OCI-M2 (cell line): ENCODE data around the gene VPS4B.
"Not testable (repeated sequence)": the region's sequence is repeated elsewhere in the genome, so short reads cannot be mapped to it uniquely, and the experiment has no call there.

Experiments
- DNase-seq: peaks from one replicate; lab custom pipeline; 2025; ENCODE audit not compliant: unreplicated experiment; lab: John Stamatoyannopoulos, UW

Gene VPS4B

DNA sequence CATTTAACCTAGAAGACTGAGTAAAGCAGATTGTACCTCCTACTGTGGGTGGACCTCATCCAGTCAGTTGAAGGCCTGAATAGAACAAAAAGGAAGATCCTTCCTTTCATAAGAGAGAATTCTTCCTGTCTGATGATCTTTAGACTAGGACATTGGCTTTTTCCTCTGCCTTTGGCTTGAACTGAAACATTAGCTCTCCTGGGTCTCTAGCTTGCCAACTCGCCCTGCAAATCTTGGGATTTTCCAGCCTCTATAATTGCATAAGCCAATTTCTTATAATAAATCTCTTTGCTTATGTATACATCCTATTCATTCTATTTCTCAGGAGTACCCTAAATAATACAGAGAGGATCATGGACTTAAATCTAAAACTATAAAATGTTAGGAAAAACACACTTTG lies 49.1 kb downstream of the VPS4B start:
- DNase-seq: no peak

DNA sequence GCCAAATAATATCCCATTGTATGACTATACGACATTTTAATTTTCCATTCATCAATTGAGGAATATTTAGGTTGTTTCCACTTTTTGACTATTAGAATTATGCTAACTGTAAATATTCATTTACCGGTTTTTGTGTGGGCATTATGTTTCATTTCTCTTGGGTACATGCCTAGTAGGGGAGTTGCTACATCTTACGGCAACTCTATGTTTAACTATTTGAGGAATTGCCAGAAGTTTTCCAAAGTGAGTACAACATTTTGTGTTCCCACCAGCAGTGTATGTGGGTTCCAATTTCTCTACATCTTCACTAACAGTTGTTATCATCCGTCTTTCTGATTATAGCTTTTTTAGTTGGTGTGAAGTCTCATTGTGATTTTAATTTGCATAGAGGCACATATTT lies 53.7 kb downstream of the VPS4B start:
- no peak for DNase-seq

DNA sequence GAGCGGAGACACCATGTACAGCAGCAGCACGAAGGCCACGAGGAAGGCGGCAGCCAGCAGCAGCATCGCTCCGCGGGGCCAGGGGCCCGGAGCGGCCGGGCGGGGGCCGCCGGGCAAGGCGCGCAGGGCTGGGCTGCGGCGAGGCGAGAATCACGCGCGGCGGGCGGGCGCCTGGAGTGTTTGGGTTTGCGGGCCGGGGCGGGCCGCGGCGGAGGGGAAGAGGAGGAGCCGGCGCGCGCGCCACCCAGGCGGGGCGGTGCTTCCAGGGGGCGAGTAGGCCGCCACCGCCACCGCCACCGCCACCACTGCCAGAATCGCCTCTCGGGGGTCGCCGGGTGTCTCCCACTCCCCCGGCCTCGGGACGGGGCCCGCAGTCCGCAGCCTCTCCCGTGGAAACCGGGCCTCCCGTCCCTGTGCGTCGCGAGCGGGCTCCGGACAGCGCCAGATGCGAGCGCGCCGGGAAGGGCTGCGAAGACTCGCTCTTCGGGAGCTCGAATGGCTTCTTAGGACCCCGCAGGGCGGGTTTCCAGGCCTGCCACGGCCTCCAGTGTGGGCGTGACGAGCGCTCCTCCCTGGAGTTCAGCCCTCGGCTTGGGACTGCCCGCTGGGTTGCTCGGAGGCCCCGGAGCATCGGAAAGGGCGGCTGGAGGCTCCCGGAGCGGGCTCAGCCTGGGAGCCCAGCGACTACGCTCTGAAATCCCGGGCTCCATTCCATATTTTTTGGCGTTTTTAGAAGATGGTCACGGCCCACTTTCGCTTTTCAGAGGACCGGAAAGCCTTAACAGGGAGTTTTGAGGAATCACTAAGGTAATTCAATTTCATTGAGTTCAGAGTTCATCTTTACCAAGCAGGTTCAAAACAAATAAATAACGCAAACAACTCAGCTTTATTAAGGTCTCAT lies 55.0 kb downstream of the VPS4B start, which contains the start of gene KDSR:
TSS of gene KDSR (minus strand) at position 154 of the 901 bp plus-strand sequence. CDS start at position 66, 88 bp downstream.
- peak; percentile 67 for DNase-seq

DNA sequence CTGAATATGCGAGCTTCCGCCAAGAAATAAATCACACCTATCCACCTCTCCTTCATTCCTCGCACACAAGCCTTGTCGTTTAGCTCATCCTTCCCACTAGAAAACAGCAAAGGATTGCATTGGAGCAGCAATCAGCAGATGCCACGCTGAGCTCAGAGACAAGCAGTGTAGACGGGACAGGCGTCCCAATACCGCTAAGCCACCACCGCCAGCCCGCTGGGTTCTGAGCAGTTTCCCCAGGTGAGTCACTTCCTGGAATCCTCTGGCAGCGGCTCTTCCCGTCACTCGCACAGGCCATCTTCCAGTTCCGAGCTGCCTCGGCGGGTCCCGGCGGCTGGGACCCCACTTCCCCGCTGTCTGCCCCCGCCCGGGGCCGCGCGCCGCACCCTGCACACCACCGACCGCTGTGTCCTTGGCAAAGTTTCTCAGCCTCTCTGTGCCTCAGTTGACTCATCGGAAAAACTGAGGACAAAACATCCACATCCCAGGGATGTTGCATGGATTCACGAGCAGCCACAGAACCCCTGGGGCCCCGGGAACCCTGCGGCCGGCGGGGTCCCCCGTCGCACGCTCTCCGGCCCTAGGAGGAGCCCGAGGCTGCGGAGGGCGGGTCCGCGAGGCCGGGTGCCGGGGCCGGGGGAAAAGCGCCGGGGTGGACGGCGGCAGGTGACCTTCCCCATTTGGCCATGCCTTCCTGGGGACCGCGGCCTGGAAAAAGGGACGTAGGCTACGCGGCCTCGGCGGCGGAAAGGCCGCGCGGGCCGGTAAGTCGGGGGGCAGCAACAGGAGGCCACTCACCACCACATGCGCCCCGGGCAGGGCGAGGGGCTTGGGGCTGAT lies 55.8 kb downstream of the VPS4B start:
- DNase-seq: no peak

DNA sequence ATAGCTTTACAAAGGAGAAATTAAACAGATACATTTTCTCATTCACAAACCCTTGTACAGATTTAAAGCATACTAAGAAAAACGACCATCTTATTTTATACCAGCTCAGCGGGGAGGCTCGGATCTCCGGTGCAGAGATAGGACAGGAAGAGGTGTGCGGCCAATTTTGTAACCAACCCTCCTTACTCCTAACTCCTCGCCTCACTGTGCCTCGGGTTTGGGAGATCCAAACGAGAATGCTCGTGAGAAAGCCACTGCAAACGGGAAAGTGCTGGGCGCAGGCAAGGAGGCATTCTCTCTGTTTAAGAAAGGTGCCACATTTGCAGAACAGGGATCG lies 56.4 kb downstream of the VPS4B start:
- no peak for DNase-seq

DNA sequence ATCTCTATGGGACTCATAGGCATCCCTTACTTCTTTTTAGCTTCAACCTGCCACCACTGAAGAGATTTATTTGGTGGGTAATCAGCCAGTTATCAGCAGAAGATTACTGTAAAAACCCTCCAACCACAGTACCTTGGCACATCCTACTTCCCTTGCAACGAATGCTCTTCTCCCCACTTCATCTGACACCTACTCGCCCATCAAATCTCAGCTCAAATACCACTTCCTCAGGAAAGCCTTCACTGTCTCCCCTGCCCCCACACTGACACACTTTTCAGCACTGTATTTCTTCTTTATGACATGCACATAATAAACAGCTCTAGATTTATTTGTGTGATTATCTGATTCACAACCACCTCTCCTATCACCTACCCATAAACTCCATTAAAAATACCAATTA lies 58.3 kb downstream of the VPS4B start:
- no peak for DNase-seq

DNA sequence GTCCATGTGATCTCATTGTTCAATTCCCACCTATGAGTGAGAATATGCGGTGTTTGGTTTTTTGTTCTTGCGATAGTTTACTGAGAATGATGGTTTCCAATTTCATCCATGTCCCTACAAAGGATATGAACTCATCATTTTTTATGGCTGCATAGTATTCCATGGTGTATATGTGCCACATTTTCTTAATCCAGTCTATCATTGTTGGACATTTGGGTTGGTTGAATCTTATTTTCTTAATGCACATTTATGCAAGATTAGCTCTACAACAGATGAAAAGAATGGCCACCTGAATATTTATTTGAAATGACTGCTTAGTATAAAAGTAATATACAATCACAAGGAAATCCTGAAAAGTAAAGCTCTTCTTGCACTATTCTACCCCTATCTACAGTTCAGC lies 58.9 kb downstream of the VPS4B start:
- not testable (repeated sequence) for DNase-seq

DNA sequence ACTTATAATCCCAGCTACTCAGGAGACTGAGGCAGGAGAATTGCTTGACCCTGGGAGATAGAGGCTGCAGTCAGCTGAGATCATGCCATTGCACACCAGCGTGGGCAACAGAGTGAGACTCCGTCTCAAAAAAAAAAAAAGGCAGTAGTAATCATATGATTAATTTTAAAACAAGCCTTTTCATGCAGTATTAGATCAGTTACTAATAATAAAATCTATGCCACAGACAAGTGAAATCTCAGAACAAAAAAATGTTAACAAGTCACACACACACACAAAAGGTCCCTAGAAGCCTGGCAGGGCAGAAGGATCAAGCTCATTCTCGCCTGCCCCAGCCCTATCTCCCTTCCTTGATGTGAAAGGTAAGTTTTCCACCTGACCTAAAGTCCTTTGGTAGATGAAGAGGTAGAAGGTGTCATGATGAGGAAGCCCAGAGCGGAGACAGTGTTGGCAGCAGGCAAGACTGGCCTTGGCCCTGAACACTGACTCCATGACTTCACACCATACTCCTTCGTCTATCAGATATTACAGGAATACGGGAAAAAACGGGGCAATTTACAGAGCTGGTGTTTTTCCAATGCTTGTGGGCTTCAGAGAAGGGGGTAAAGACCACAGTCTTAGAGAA lies 65.9 kb downstream of the VPS4B start:
- no peak for DNase-seq

DNA sequence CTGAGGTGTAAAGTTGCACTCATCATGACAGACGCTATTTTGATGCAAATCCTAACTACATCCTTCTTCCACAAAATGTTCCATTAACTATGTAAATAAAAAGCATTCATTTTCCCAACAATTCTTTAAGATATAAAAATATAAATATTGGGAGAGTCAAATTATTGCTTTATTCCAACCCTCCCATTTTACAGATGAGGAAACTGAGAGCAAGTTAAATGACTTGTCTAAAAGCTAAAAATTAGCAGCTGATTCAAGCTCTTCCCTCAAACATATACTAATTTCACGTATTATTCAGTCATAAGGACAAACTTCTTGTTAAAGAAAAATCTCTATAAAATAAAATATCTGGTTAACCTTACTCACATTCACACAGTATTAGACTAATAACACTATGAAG lies 72.0 kb downstream of the VPS4B start:
- DNase-seq: no peak

DNA sequence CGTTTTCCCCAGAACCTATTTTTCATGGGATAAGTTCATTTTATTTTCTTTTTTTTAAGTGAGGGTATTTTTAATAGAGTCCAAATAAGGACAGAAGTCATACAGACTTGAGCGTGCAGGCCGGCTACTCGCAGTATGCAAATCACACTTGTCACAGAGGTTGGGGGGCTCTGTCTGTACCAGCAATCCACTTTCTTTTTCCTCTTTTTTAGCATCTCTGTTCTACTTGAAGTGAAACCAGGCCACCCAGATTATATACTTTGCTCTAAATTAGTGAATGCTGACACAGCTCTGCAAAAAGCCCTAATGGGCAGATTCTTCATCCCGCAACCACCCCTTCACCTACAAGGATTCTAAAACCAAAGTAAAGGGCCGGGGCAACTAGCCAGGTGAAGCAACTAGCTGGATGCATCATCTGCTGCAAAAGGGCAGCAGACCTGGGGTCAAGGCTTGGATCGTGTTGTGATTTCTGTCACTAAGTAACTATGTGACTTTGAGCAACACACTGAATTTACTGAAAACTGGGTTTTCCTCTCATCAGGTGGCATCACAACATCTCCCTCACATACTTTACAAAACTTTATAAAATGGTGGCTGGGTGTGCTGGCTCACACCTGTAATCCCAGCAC lies 73.7 kb downstream of the VPS4B start:
- DNase-seq: no peak

DNA sequence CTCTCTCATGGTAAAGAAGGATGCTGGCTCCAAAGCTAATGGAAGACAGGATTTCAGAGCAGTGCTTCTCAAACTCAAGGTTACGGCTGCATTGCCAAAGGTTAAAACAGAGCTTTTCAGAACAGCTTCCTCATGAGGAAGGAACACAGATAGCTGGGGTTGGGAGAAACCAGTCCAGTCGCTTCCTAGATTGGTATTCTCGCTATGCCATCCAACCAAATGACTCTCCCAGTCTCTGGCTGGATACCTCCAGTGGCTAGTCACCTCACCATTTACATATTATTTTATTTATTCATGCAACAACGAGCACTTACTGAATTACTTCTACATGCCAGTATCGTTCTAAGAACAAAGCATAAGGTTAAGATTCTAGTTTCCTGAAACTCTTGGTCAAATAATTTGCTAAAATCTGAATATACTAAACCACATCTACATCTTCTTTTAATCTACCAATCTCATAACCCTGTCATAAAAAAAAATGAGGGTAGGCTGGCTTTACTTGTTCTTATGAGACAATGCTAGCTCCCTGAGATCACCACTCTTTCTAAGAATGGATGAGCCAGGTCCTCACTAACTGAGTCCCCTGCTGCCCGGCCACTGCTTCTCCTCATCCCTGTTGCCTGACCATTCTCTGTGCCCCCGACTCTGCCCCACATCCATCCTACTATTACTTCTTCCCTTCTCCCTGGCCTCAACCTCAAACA lies 75.6 kb downstream of the VPS4B start:
- no peak for DNase-seq

DNA sequence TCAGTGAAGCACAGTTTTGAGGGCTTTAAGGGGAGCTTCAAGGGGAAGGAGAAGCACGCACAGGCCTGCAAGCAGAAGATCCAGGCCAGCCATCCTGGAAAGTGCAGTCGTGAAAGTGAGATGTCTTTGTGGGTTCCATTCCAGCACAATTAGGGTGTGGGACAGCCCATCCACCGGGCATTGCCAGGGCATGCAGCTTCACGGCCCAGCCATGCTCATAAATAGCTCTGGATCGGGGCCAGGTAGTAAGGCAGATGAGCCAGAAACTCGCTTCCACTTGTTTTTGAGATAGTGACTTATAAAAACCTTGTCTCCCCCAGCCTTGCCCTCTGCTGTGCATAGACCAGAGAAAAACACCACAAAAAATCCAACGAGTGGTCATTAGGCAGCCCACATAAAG lies 76.2 kb downstream of the VPS4B start:
- no peak for DNase-seq

DNA sequence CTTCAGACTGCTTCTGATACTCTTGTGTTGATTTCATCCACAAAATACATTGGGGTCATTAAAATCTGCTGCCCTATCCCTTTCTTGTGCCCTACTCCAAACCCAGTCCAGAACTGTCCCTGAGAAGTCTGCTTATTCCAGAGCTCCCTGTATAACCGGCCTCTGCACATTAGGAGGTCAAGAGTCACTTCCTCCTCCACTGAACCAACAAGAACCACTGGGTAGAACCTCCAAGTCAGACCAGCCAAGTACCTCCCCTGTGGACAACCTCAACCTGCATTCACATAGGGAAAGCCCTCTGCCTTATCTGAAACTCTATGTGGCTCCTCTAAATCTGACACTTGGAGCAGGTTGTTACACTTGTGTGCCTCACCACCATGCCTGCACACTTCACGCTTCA lies 77.4 kb downstream of the VPS4B start:
- no peak for DNase-seq

DNA sequence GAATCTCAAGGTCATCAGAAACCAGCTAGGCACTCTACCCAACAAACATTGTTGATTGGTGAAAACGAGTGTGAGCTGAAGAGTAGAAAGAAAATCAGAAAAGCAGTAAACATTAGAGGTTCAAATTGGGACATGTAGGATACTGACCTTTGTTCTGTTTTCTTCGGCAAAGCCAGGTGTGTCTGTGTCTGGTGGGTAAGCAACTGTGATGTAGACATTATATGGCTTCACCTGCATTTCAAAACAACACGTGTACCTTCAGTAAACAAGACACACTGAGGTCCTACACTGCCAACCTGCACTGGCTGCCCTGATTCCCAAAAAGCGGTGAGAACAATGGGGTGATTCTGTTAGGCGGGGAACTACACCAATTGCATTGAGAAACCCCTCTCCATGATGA lies 78.0 kb downstream of the VPS4B start:
- DNase-seq: no peak

DNA sequence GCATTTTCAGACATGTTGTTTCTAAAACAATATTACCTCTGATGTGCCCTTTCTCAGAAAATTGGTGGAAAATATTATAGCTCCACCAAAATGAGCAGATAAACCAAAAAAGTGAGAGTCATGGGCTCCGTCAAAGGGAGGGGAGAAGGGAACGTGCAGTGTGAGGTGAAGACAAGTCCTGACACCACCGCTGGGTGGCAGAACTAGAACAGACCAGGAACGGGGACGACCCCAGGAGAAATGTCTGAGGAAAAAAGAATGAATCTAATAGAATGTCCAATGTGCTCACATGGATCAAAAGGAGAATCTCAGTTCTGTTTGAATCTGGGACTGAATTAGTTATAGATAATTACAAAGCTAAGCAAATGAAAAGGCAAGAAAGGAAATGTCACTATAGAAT lies 80.1 kb downstream of the VPS4B start:
- no peak for DNase-seq

DNA sequence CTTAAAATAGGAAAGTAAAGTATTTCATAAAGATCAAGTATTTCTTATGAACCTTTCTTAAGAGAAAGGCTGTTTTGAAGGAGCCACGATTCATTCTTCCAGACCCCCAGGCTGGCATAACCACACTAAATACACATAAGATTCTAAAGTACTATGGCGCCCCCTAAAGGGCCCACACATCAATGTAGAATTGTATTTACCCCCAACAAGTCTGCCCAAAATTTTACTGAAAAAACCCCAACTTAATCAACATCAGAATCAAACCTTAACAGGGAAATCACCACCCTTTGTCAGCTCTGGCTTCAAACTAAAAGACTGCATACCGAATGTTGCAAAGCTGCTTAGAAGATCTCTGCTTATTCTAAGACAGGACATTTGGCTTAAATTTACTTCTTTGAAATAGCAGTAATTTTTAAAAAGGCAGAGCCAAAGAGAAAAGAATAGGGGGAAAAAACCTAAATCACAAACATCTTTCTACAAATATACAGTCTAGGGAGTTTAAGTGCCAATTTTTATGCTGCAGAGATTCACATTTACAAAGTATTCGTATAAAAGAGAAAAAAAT lies 82.3 kb downstream of the VPS4B start:
- DNase-seq: no peak
